ENCODE results near the gene EPG5.
"Not testable (repeated sequence)": the region's sequence is repeated elsewhere in the genome, so short reads cannot be mapped to it uniquely, and the experiment has no call there.

Gene EPG5, protein sequence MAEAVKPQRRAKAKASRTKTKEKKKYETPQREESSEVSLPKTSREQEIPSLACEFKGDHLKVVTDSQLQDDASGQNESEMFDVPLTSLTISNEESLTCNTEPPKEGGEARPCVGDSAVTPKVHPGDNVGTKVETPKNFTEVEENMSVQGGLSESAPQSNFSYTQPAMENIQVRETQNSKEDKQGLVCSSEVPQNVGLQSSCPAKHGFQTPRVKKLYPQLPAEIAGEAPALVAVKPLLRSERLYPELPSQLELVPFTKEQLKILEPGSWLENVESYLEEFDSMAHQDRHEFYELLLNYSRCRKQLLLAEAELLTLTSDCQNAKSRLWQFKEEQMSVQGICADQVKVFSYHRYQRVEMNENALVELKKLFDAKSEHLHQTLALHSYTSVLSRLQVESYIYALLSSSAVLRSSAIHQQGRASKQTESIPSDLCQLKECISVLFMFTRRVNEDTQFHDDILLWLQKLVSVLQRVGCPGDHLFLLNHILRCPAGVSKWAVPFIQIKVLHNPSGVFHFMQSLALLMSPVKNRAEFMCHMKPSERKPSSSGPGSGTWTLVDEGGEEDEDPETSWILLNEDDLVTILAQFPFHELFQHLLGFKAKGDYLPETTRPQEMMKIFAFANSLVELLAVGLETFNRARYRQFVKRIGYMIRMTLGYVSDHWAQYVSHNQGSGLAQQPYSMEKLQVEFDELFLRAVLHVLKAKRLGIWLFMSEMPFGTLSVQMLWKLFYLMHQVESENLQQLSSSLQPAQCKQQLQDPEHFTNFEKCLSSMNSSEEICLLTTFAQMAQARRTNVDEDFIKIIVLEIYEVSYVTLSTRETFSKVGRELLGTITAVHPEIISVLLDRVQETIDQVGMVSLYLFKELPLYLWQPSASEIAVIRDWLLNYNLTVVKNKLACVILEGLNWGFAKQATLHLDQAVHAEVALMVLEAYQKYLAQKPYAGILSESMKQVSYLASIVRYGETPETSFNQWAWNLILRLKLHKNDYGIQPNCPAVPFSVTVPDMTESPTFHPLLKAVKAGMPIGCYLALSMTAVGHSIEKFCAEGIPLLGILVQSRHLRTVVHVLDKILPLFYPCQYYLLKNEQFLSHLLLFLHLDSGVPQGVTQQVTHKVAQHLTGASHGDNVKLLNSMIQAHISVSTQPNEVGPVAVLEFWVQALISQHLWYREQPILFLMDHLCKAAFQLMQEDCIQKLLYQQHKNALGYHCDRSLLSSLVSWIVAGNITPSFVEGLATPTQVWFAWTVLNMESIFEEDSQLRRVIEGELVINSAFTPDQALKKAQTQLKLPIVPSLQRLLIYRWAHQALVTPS (N-terminal part only)

GRCh38 chr18:45967007-45967706, at the start of gene EPG5:
Gene EPG5, minus strand, starts transcription at chr18:45967329. Its CDS starts 90 bp downstream, at chr18:45967239.
- DNase-seq, result peak; percentile 92

DNA sequence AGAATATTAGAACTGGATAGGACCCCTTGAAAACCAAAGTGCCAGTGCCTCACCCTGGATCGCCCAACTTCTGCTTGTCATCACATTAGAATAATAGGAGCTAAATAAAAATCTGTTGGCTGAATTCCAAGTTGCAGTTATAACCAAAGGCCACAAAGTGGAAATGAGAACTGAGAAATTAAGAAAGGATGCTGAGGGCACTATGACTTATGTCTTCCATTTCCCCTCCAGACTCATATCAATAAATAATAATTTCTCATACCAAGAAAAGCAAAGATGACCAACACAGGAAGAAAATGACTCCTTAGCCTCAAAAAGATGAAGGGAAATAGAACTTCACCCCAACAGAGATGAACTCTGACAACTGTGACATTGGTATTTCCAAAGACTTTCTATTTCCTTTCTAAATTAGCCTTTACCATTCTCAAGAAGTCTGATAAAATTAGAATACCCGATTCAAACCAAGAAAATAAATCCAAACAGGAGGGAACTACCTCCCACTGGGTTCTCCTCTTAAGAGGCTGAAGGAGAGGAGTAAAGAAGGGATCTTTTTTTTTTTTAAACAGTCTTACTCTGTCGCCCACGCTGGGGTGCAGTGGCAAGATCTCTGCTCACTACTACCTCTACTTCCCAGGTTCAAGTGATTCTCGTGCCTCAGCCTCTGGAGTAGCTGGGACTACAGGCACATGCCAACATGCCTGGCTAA, 46.5 kb upstream of the EPG5 start:
- no peak for DNase-seq

GRCh38 chr18:46010676-46011075, 43.5 kb upstream of the EPG5 start:
- DNase-seq, result no peak

GRCh38 chr18:46010050-46010449, 42.9 kb upstream of the EPG5 start:
- no peak for DNase-seq

- no peak for DNase-seq
Observed at GRCh38 chr18:46009125-46009840, 42.2 kb upstream of the EPG5 start.

DNA sequence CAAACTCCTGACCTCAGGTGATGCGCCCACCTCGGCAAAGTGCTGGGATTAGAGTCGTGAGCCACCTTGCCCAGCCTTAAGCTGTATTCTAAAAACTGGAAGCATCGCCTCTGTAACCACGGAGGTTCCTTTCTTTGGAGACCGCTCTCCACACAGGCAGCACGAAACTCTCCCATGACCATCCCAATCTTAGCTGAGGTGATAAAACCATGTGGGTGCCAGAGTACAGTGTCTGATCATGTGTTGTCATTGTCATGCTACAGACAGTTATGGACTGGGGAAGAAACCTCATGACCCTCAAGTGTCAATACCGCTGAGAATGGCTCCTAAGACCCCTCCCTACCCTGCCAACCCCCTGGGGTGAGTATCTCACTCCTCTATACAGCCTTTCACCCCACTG, 41.4 kb upstream of the EPG5 start:
- no peak for DNase-seq

- DNase-seq, result no peak
Observed at GRCh38 chr18:46007165-46007564, 40.0 kb upstream of the EPG5 start.

- no peak for DNase-seq
Observed at GRCh38 chr18:46002934-46003333, 35.8 kb upstream of the EPG5 start.

GRCh38 chr18:46001892-46002291, 34.8 kb upstream of the EPG5 start:
- DNase-seq, result no peak

DNA sequence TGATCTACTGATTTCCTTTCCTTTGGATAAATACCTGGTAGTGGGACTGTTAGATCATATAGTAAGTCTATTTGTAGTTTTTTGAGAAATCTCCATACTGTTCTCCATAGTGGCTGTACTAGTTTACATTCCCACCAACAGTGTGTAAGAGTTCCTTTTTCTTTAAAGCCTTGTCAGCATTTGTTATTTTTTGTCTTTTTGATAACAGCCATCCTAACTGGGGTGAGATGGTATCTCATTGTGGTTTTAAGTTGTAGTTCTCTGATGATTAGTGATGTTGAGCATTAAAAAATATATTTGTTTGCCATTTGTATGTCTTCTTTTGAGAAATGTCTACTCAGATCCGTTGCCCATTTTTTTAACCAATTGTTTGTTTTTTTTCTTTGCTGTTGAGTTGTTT, 33.9 kb upstream of the EPG5 start:
- no peak for DNase-seq

DNA sequence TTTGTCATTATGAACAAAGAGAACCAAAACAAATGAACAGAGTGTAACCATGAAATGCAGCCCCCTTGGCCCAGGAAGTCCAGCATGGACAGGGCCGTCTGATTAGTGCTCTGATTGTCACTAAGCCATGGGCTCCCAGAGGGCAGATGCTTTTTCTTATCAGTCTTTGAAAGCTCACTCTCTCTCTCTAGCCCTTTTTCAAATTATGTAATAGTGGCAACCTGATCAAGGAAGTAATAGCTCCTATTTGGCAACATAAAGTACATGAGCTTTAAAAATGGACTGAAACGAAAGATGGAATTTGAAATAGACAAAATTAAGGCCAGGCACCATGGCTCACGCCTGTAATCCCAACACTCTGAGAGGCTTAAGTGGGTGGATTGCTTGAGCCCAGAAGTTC, 32.4 kb upstream of the EPG5 start:
- no peak for DNase-seq

DNA sequence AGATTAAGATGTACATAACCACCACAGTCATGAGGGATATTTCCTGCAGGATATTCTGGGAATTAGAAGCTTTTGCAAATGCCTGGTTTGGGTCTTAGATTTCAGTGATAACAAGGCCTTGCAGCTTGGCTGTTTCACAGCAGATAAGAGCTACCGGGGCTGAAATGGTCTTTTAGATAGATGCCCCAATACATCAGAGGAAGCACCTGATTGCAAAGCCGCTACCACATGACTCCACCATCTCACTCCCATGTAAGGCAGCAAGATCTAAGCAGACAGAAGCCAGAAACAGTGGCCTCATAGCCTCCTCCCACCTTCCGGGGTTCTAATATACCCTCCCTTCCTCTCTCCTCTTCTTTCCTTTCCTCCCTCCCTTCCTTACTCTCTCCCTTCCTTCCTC, 31.1 kb upstream of the EPG5 start:
- no peak for DNase-seq

DNA sequence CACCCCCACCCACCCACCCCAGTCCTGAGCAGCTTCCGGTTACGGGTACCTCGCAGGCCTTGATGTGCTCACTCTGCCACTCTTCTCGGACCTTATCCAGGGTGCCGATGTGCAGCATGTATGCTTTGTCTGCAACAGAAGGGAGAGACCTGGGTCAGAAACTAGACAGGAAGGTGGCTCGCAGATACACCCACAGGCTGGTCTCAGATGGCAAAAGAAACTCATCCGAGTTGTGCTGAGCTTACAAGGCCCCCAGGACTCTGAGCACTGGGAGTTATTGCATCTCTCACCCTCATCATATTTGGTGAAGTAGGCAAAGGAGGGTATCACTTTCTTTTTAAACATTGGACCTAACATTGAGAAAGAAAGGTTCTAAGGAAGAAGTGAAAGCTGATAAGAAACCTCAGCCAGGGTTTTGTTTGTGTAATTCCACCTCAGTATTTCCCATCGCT, 30.6 kb upstream of the EPG5 start:
- DNase-seq, result peak; percentile 12

DNA sequence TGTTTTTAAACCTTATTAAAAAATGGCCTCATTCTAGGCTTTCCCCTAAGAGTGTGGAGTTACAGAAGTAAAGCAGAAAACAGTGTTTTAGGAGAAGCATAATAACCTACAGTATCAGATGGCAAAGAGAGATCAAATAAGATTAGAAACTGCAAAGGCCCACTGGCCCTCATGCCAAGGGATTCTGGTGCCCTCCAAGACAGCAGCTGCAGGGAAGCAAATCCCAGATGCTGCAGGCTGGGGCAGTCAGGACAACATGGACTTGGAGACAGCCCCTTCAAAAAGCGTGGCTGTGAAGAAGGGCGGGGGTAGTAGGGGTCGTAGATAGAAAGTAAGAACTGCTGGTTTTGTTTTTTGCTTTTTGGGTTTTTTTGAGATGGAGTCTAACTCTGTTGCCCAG, 28.3 kb upstream of the EPG5 start:
- no peak for DNase-seq

DNA sequence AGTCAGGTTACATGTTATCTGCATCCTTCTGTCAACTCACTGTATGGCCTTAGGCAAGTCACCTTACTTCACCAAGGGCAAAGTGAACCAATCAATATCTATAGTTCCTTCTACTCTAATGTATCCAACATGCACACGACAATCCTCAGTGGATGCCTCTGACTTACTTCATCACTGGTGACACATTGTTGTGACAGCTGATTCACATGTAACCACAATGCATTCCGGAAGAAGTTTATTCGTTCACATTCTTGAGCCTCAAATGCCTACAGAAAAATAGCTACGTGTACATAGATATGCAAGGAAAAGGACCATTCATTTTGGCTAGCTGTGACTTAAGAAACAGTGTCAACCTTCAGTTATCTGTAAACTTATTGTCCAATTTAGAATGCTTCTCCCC, 26.3 kb upstream of the EPG5 start:
- no peak for DNase-seq

DNA sequence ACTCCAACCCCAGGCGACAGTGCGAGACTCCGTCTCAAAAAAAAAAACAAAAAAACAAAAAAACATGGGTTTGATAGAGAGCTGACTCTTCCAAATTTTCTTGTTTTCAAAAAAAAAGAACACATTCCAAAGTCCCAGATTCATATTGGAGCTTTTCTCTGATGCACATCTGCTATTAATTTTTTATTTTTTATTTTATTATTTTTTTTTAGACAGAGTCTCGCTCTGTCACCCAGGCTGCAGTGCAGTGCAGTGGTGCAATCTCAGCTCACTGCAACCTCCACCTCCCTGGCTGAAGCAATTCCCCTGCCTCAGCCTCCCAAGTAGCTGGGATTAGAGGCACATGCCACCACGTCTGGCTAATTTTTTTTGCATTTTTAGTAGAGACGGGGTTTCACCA, 25.4 kb upstream of the EPG5 start:
- not testable (repeated sequence) for DNase-seq

DNA sequence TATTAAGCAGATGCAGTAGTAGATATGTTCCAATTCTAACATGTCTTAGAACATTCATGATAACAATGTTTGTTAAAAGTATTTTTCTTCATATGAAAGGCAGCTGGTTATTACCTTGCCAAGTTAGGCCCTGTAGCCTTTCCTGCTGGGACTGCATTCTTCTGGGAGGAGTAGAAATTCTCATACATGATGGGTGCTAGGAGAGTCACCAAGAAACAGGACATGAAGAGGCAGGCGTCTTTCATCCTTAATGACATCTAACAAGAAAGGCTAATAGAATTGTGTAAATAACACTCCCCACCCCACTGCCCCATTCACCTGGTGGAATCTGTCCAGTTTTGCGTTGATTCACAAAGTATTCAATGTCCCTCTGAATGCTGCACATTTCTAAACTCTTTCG, 24.7 kb upstream of the EPG5 start:
- DNase-seq, result no peak

- no peak for DNase-seq
Observed at GRCh38 chr18:45984546-45985235, 17.6 kb upstream of the EPG5 start.

GRCh38 chr18:45981821-45982220, 14.7 kb upstream of the EPG5 start:
- DNase-seq, result no peak

DNA sequence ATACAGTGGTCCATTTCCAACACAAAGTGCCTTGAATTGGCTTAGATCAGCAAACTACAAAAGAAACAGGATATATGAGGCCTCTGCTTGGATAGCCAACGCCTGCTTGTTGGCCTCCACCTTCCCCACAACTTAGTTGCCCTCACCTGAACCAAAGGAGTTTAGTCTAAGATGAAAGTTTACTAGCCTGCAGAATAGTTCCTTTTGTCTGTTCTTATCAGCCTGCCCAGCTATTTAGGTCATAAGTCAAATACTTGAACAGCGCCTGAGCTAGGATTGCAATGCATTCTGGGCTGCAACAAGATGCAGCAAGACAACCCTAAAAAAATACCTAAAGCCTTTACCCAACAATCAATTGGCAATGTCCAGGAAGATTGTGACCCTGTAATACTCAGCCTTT, 13.1 kb upstream of the EPG5 start:
- no peak for DNase-seq
